HUDEP-2 (cell line): ENCODE measurements around the gene SDE2.
A peak's percentile ranks its signal among the peaks of the same experiment; 100 is the strongest.
"Not testable (repeated sequence)": the region's sequence is repeated elsewhere in the genome, so short reads cannot be mapped to it uniquely, and the experiment has no call there.

Experiments used
- DNase-seq, 76 experiments: peaks; one replicate each; lab custom pipeline; 2025; ENCODE audit not compliant: unreplicated experiment in 76 of 76; lab: John Stamatoyannopoulos, UW

The SDE2 gene

DNA sequence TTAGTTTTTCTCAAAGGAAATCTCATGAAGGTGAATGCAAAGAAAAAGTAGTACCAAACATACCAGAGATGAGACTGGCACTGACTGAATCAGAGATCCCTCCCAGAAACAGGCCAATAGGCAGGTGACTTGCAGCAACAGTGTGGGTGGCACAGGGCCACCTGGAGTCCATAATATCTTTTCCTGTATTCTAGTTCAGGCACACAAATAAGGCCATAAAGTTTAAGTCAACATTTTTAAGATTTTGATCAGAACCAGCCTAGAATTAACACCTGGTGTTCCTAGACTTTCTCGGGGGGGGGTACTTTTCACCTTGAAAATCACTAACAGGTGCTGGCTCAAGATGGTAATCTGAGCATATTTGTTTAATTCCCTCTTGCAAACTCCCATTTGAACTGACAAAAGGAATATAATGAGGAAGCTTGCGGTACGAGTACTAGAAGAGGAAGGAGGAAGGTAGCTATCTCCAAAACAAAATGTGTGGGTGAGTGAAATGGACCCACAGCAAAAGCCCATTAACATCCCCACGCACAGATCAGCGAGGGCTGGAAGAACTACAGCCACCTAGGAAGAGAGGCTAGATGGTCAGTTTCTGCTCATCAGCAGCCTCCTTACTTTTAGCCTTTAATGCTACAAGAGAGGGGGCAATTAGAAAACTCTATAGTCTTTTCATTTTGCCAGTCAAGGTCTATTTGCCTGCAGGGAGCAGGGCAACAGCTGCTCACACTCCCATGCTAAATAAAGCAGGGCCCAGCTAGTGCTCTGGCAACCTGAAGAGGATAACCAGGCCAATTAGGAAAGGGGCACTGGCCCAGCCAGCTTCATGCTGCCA, 18.9 kb downstream of the SDE2 start:
- DNase-seq: no peak

DNA sequence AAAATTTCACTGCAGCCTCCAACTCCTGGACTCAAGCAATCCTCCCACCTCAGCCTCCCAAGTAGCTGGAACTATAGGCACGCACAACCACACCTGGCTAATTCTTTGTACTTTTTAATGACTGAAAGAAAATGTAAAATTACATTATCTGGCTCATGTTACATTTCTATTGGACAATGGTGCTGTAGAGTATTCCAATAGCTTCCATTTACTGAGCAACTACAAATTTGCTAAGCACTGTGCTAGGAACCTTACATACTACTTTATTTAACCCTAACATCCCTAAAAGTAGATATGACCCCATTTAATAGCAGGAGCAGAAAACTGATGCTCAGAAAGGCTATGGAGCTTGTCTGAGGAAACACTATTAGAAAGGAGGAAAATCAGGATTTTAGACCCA, 19.7 kb downstream of the SDE2 start:
- DNase-seq: no peak

GRCh38 chr1:225977937-225978748, 21.0 kb downstream of the SDE2 start:
- peak in 1 of 76 experiments; percentile 5 for DNase-seq

DNA sequence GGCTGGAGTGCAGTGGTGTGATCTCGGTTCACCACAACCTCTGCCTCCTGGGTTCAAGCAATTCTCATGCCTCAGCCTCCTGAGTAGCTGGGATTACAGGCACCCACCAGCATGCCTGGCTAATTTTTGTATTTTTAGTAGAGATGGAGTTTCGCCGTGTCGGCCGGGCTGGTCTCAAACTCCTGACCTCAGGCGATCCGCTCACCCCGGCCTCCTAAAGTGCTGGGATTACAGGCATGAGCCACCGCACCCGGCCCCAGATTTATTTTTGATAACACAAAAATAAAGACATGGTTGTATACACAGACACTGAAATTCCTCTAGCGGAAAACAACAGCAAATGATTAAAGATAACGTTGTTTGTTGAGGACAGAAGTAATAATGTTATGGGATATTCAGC, 24.0 kb downstream of the SDE2 start:
- not testable (repeated sequence) for DNase-seq

DNA sequence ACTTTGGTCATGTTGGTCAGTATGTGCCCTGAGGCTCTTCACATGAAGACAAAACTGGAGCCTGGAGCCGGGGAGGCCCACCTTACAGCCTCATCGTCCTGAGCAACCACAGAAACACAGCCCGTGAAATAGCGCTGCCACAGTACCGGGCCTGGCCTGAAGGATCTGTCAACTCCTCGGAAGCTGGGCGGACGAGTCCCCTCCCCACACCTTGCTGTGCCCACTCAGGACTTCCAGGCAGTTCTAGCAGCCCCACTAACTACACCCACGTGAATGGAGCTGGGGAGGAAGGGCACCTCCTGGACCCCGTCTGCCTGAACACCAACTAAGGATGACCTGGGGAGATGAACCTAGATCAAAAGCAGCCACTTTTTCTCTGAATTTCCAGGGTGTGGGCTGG, 24.7 kb downstream of the SDE2 start:
- no peak for DNase-seq

DNA sequence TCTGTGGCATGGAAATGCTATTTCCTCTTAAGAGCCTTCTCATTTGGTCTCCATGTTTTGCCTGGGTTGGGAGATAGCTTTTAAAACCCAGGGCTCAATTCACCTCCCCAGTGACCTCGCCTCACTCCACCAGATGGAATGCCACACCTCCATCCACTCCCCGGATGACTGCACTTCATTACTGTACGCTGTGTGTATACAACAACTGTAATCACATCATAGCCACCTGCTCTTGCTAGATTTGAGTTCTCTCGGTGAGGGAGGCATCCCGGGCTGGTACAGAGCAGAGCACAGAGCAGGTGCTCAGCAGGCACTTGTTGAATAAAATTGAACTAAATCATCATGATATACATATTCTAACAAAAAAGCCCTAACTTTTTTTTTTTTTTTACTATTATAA, 26.0 kb downstream of the SDE2 start:
- DNase-seq: peak in 2 of 76 experiments; percentile 15 to 25

DNA sequence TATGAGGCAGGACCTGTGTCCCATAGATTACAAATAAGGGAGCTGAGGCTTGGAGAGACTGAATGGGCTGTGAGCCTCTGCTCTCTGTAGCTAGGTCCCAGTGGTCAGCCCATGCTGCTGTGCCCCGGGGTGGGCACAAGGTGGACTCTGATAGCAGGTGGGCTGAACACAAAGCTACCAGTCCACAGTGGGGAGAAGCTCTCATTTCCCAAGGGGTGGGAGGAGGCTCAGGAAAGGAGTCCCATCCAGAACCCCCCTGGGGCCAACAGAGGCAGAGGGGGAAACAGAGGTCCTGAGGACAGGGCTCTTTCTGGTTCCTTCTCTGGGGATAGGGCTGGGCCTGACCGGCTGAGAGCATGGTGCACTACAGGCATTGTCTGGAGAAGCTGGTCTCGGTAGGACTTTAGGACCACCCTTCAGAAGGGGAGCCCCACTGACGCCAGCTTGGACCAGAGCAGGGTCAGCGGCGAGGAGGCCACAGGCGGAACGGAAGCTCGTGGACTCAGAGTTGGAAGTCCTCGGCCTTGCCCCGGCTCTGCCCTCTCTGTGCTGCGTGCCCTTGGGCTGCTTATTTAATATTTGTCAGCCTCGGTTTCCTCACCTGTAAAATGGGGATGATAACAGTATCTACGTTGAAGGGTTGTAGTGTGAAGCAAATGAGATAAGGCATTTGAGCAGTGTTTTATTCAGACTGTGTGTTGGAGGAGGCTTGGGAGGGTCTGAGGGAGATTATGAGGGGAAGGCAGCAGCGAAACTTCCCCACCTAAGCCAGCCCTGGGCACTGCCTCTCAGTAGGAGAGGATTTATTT, 26.6 kb downstream of the SDE2 start:
- DNase-seq: no peak

- DNase-seq: not testable (repeated sequence)
These were observed 28.5 kb downstream of the SDE2 start for GRCh38 chr1:225970592-225971157.

DNA sequence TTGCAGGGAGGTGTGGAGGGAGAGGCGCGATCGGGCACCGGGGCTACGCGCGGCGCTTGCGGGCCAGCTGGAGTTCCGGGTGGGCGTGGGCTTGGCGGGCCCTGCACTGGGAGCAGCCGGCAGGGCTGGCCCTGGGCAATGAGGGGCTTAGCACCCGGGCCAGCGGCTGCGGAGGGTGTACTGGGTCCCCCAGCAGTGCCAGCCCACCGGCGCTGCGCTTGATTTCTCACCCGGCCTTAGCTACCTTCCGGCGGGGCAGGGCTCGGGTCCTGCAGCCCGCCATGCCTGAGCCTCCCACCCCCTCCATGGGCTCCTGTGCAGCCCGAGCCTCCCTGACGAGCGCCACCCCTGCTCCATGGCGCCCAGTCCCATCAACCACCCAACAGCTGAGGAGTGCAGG, 29.4 kb downstream of the SDE2 start:
- DNase-seq: not testable (repeated sequence)

DNA sequence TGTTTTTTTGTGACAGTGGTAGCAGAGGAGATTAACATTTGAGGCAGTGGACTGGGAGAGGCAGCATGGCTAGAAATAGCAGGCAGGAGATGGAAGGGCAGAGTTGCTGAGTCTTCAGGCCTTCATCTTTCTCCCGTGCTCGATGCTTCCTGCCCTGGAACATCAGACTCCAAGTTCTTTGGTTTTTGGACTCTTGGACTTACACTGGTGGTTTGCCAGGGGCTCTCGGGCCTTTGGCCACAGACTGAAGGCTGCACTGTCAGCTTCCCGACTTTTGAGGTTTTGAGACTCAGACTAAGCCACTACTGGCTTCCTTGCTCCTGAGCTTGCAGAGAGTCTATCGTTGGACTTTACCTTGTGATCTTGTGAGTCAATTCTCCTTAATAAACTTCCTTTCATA, 33.9 kb downstream of the SDE2 start:
- DNase-seq: no peak

GRCh38 chr1:225963735-225964530, 35.2 kb downstream of the SDE2 start:
- no peak for DNase-seq

DNA sequence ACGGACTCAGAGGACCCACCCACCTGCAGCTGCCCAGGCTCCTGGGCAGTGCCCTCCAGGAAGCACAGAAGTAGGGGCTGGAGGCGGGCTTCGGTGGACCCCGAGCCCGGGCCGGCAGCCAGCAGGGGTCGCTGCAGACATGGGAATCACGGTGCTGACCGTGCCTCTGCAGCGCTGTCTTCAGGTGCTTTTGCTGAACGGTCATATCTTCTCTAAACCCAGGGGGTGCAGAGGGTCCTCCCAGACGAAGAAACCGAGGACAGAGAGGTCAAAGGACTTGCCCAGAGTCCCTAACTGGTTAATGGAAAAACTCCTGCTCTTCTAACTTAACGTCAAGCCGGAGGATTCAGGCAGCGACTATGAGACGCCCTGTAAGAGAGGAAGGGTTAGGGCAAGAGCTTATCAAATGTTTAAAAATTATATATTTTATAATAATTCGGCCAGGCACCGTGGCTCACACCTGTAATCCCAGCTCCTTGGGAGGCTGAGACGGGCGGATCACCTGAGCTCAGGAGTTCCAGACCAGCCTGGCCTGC, 36.6 kb downstream of the SDE2 start:
- peak in 42 of 76 experiments; percentile 5 to 69 (median 34) for DNase-seq

DNA sequence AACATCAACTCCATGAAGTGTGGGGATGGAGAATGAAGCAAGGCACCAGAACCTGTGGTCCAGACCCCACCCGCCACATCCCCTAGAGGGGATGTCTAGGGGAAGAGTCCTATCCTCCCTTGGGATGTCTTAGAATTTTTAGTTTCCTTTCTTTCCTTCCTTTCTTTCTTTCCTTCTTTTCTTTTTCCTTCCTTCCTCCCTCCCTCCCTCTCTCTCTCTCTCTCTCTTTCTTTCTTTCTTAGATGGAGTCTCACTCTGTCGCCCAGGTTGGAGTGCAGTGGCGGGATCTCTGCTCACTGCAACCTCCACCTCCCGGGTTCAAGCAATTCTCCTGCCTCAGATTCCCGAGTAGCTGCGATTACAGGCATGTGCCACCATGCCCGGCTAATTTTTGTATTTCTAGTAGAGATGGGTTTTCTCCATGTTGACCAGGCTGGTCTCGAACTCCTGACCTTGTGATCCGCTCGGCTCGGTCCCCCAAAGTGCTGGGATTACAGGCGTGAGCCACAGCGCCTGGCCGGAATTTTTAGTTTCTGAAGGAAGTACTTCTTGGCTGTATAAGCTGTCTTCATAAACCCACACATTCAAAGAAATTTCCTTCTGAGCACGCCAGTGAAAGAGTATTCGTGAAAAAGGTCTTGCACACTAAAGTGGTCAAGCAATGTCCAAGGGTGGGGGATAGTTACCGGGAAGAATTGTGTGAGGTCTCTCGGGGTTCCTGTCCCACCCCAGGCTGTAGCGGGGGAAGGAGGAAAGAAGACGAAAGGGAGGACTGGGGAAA, 37.3 kb downstream of the SDE2 start:
- no peak for DNase-seq

- DNase-seq: no peak
These were observed 41.1 kb downstream of the SDE2 start for GRCh38 chr1:225958041-225958440.

DNA sequence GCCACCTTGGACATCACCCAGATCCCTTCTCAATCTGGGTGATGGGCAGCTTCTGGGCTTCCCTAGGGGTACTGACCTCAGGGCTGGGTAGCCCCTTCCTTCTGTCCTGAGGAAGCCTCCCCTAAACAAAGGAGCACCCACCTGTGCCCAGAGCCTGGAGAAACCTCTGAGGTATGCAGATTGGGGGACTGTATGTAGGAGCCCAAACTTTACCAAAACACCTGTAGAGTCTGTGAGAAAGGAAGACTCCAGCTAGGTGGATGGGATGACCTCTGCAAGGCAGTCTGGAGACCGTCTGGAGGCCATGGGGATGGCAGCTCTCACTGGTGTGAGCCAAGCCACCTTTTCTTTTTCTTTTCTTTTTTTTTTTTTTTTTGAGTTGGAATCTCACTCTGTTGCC, 44.4 kb downstream of the SDE2 start:
- no peak for DNase-seq

- DNase-seq: no peak
These were observed 45.8 kb downstream of the SDE2 start for GRCh38 chr1:225953315-225953714.

GRCh38 chr1:225950905-225951497, 48.1 kb downstream of the SDE2 start:
- DNase-seq: no peak

DNA sequence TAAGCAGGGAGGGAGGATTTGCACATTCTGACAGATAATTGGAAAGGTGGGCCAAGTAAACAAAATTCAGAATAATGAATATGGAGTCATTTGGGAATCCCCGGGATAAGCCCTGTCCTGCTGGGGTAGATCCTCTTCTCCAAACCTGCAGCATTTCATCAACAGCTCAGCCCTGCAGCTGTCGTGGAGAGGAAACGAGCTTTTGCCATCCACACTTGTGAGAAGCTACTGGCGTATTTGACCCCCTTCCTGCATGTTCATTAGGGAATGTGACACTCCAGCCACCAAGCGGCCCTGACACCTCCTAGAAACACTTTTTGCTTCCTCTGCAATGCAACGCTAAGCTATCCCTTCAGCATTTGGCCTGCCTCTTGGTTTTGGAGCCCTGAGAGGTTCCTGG, 50.1 kb downstream of the SDE2 start:
- DNase-seq: no peak

DNA sequence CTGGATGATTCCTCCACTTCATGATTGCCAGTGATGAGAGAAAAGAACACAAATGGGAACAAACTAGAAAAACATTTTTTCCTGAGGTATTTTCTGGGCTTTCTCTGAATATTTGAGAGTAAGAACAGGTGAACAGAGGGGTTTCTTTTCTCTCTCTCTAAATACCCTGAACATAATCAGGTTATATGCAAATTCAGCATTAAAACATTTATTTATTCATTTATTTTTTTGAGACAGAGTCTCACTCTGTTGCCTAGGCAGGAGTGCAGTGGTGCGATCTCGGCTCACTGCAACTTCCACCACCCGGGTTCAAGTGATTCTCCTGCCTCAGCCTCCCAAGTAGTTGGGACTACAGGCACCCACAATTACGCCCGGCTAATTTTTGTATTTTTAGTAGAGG, 52.3 kb downstream of the SDE2 start:
- DNase-seq: no peak
